ENCODE results near the gene FHOD3.

The FHOD3 gene

GRCh38 chr18:36481935-36482334 lies 184.4 kb downstream of the FHOD3 start:
- H3K4me3 ChIP-seq (ENCODE audit: low read depth, low read length) = no peak overlapping the region
- DNase-seq (ENCODE audit: low read depth) = no peak
- TF ChIP-seq CTCF (IDR thresholded peaks at IDR 0.05; ENCODE audit: insufficient read depth, low read depth, low read length, missing control alignments) = no peak

GRCh38 chr18:36484591-36484990 lies 187.1 kb downstream of the FHOD3 start:
- no peak overlapping the region for H3K4me3 ChIP-seq (ENCODE audit: low read depth, low read length)
- no peak for TF ChIP-seq CTCF (IDR thresholded peaks at IDR 0.05; ENCODE audit: insufficient read depth, low read depth, low read length, missing control alignments)
- DNase-seq (ENCODE audit: low read depth) = no peak

GRCh38 chr18:36485772-36486171 lies 188.3 kb downstream of the FHOD3 start:
- no peak overlapping the region for H3K4me3 ChIP-seq (ENCODE audit: low read depth, low read length)
- DNase-seq (ENCODE audit: low read depth) = no peak
- no peak for TF ChIP-seq CTCF (IDR thresholded peaks at IDR 0.05; ENCODE audit: insufficient read depth, low read depth, low read length, missing control alignments)

- no peak for DNase-seq (ENCODE audit: low read depth)
- TF ChIP-seq CTCF (IDR thresholded peaks at IDR 0.05; ENCODE audit: insufficient read depth, low read depth, low read length, missing control alignments) = no peak
- H3K4me3 ChIP-seq (ENCODE audit: low read depth, low read length) = no peak overlapping the region
Measured at GRCh38 chr18:36488131-36488530, 190.6 kb downstream of the FHOD3 start.

- H3K4me3 ChIP-seq (ENCODE audit: low read depth, low read length) = no peak overlapping the region
- DNase-seq (ENCODE audit: low read depth) = no peak
- no peak for TF ChIP-seq CTCF (IDR thresholded peaks at IDR 0.05; ENCODE audit: insufficient read depth, low read depth, low read length, missing control alignments)
Measured at GRCh38 chr18:36490897-36491296, 193.4 kb downstream of the FHOD3 start.

GRCh38 chr18:36492604-36493329 lies 195.3 kb downstream of the FHOD3 start:
- no peak for TF ChIP-seq CTCF (IDR thresholded peaks at IDR 0.05; ENCODE audit: insufficient read depth, low read depth, low read length, missing control alignments)
- no peak for DNase-seq (ENCODE audit: low read depth)
- H3K4me3 ChIP-seq (ENCODE audit: low read depth, low read length) = no peak overlapping the region
